ENCODE measurements around the gene PDE7B.

The PDE7B gene

DNA sequence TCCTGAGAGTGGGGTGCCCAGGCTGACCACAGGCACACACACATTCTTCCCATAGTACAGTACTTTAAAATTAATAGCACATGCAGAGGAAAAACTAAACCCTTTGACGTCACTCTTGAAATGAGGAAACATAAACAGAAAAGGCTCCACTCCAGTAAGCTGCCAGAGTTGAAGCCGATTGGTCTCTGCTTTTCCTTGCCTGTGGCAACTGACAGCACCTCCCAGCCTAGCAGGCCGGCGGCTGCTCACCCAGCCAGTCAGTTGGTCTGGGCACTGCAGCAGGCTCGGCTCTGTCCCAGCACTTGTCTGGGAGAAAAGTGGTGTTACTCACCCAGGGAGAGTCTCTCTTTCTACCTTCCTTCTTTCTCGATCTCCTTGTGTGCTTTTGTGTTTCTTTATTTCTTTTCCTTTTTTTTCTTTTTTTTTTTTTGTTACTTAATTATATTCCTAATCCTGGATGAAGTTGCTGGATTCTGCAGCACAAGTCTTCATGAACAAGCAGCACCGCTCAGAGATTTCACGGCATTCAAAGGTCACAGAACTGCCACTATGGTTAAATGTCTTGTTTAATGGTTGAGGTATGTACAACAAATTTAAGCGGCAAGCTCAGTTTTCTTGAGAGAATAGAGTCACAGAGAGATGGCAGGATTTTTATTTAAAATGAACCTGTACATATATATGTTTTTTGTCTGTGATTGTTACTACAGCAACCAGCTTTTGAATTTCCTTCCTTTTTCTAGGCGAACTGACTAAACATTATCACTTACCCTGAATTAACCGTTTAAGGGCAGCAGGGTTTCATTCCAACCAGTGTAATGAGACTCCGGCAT is at the start of gene PDE7B:
TSS of gene PDE7B (plus strand) at position 260 of the 830 bp plus-strand sequence.
- peak within 1 kb of the TSS; percentile 51 for H3K27ac ChIP-seq

DNA sequence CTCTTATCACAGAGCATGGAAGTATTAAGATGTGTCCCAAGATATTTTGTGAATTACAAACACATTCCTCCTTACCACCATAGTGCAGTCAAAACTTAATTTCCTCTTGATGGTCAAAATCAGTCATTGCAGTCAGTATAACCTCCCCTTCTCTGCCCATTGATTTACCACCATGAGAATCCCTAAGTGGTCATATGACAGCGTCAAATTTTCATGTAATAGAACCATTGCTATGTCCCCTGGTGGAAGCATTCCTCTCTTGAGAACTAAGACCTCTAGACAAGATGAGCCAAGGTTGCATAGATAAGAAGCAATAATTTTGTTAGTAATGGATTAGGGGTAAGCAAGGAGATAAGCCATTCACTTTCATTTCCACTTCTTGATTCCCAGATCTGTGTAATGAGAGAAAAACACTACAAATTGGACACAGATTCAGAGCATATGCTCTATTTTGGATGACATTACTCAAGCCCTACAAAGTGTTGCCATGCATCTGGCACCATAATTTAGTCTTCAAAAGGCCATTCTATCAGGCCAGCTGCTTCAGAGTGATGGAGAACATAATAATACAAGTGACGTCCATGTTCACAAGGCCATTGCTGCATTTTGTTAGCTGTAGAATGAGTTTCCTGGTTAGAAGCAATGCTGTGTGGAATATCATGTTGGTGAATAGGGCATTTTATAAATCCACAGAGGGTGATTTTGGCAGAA is 49.6 kb upstream of the PDE7B start:
- no peak for TF ChIP-seq ZFX (IDR thresholded peaks at IDR 0.05; ENCODE audit: borderline replicate concordance)
- TF ChIP-seq, protein P1, sequence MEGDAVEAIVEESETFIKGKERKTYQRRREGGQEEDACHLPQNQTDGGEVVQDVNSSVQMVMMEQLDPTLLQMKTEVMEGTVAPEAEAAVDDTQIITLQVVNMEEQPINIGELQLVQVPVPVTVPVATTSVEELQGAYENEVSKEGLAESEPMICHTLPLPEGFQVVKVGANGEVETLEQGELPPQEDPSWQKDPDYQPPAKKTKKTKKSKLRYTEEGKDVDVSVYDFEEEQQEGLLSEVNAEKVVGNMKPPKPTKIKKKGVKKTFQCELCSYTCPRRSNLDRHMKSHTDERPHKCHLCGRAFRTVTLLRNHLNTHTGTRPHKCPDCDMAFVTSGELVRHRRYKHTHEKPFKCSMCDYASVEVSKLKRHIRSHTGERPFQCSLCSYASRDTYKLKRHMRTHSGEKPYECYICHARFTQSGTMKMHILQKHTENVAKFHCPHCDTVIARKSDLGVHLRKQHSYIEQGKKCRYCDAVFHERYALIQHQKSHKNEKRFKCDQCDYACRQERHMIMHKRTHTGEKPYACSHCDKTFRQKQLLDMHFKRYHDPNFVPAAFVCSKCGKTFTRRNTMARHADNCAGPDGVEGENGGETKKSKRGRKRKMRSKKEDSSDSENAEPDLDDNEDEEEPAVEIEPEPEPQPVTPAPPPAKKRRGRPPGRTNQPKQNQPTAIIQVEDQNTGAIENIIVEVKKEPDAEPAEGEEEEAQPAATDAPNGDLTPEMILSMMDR (IDR thresholded peaks at IDR 0.05): no peak
- no peak overlapping the region for H3K27ac ChIP-seq

More for the DNA sequence above, at the start of gene PDE7B:
- TF ChIP-seq, protein P1 (IDR thresholded peaks at IDR 0.05): no peak
- no peak for TF ChIP-seq ZFX (IDR thresholded peaks at IDR 0.05; ENCODE audit: borderline replicate concordance)

DNA sequence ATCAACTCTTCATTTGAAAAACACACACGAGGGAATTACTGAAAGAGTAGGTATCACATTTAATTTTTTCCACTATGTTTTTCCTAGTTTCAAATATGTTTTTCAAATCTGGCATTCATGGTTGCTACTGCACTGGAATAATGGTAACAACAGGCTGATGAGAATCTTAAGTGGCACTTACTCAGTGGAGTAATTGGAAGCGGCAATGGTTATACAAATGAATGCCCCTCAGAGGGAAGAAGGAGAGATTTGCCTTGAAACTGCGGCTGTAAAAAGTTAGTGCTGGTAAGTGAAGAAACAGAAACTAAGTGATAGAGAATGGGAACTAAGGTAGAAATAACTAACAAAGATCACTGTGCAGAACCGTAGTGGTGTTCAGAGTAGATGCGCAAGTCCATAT is 41.0 kb upstream of the PDE7B start:
- H3K27ac ChIP-seq: no peak overlapping the region
- TF ChIP-seq ZFX (IDR thresholded peaks at IDR 0.05; ENCODE audit: borderline replicate concordance): no peak
- TF ChIP-seq, protein P1 (IDR thresholded peaks at IDR 0.05): no peak

DNA sequence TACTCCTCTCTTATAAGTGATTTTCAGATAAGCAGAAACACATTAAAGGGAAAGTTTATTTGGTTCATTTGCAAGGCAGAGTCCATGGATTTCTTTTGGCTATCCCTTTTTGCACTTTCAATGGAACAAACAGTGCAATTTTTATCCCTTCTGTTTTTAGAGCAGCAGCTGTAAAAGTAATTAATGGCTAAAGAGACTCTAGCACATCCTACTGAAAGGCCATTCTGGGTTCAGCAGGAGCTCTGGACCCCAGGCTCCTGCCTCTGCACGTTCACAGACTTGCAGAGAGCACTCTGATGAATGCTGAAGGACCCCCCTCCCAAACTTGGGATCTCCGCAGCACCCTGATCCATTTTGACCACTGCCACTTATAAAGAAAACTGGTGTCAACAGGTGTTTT is 40.3 kb upstream of the PDE7B start:
- no peak overlapping the region for H3K27ac ChIP-seq
- no peak for TF ChIP-seq ZFX (IDR thresholded peaks at IDR 0.05; ENCODE audit: borderline replicate concordance)
- TF ChIP-seq, protein P1 (IDR thresholded peaks at IDR 0.05): no peak

DNA sequence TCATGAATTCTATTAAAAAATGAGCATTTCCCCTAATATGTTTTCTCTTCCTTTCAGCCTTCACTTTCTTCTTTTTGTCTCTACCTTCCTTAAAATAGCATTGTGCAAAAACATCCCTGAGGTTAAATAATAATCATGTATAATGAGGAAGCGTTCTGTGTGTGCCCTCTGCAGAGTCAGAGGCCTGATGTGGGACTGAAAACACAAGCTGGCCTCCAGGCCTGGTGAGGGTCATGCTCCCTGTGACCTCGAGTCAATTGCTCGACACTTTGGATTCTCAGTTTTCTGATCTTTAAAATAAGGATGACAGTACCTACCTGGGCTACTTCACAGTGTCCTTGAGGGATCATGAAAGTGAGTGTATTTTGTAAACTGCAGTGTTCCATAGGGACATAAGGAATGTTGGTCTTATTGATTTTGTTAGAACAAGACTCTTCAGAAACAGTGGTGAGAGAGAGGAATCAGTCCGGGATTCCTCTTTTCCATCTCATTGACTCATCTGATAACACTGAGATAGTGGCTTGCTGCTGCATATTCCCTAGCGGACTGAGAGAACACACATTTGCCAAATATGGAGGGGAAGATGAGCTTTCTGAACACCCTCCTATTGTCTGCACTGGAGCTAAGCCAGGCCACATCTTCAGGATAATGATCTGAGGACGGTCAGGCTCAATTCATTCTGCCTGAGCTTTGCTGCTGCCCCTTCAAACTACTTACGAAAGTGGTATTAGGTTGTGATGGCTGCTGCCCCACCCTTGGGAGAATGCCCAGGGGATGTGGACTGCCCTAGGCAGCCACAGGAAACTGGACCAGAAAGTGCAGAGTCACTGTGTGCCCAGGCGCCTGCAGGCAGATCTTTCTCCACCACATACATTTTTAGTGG is 39.6 kb upstream of the PDE7B start:
- no peak for TF ChIP-seq ZFX (IDR thresholded peaks at IDR 0.05; ENCODE audit: borderline replicate concordance)
- TF ChIP-seq, protein P1 (IDR thresholded peaks at IDR 0.05): no peak
- H3K27ac ChIP-seq: no peak overlapping the region

GRCh38 chr6:135813401-135813800 is 38.1 kb upstream of the PDE7B start:
- no peak for TF ChIP-seq ZFX (IDR thresholded peaks at IDR 0.05; ENCODE audit: borderline replicate concordance)
- TF ChIP-seq, protein P1 (IDR thresholded peaks at IDR 0.05): no peak
- peak overlapping the region; percentile 31 for H3K27ac ChIP-seq

All from 22Rv1 (cell line).